NCI-H510A (cell line): ENCODE data around the gene HGD.
"Not testable (repeated sequence)": the region's sequence is repeated elsewhere in the genome, so short reads cannot be mapped to it uniquely, and the experiment has no call there.

Experiments
- DNase-seq: peaks from one replicate; lab custom pipeline; 2025; lab: John Stamatoyannopoulos, UW

HGD gene

GRCh38 chr3:120682095-120682681 is at the start of gene HGD:
Gene HGD (minus strand): TSS chr3:120682239. CDS start chr3:120682111, 128 bp downstream.
- no peak for DNase-seq

GRCh38 chr3:120730576-120731542 is 48.8 kb upstream of the HGD start:
- DNase-seq: no peak

GRCh38 chr3:120726791-120727190 is 44.8 kb upstream of the HGD start:
- DNase-seq: no peak

- DNase-seq: not testable (repeated sequence)
Observed at GRCh38 chr3:120719167-120719834, 37.3 kb upstream of the HGD start.

- no peak for DNase-seq
Observed at GRCh38 chr3:120713262-120713661, 31.2 kb upstream of the HGD start.

- DNase-seq: no peak
Observed at GRCh38 chr3:120710369-120710768, 28.3 kb upstream of the HGD start.

GRCh38 chr3:120708408-120708807 is 26.4 kb upstream of the HGD start:
- no peak for DNase-seq

GRCh38 chr3:120706950-120707349 is 24.9 kb upstream of the HGD start:
- DNase-seq: no peak

GRCh38 chr3:120705884-120706582 is 24.0 kb upstream of the HGD start:
- DNase-seq: no peak

GRCh38 chr3:120699333-120699732 is 17.3 kb upstream of the HGD start:
- no peak for DNase-seq

- no peak for DNase-seq
Observed at GRCh38 chr3:120693439-120694171, 11.6 kb upstream of the HGD start.

- DNase-seq: no peak
Observed at GRCh38 chr3:120689395-120689794, 7.4 kb upstream of the HGD start.

GRCh38 chr3:120688121-120688520 is 6.1 kb upstream of the HGD start:
- no peak for DNase-seq

GRCh38 chr3:120685411-120685810 is 3.4 kb upstream of the HGD start:
- DNase-seq: no peak

GRCh38 chr3:120684896-120685295 is 2.9 kb upstream of the HGD start:
- no peak for DNase-seq

GRCh38 chr3:120683671-120684301 is 1.7 kb upstream of the HGD start:
- no peak for DNase-seq

- no peak for DNase-seq
Observed at GRCh38 chr3:120683213-120683612, 1.2 kb upstream of the HGD start.

GRCh38 chr3:120681506-120682038 is 467 bp downstream of the HGD start:
- no peak for DNase-seq

- DNase-seq: no peak
Observed at GRCh38 chr3:120681018-120681417, 1.0 kb downstream of the HGD start.

- DNase-seq: no peak
Observed at GRCh38 chr3:120680193-120680894, 1.7 kb downstream of the HGD start.
